Peyer's patch (tissue), 4 donors: ENCODE measurements around the gene DYNLT3. TPM values are rescaled to one million over a fixed set of nuclear protein-coding genes. Genes with fewer than 3 reads are reported as not detected.

ENCODE experiments used
- DNase-seq, 3 donors: peaks; one replicate each; pipeline ENCODE4 v3.0.0-alpha.2; 2017 to 2019
- H3K27ac ChIP-seq, 4 donors: fragments of 200-600 bp; sonication (generic); one replicate each; pipeline ENCODE4 v1.5.1; 2016 to 2019
- H3K27me3 ChIP-seq, 2 donors: fragments of 200-600 bp; sonication (generic); one replicate each; pipeline ENCODE4 v1.5.1; 2019
- H3K36me3 ChIP-seq, 3 donors: fragments of 200-600 bp; sonication (generic); one replicate each; pipeline ENCODE4 v1.5.1; 2016 to 2019
- H3K4me1 ChIP-seq, 4 donors: fragments of 200-600 bp; sonication (generic); one replicate each; pipeline ENCODE4 v1.5.1; 2016 to 2019
- H3K4me3 ChIP-seq, 4 donors: fragments of 200-600 bp; sonication (generic); 1 replicate in 3 of 4; 2 replicates in 1 of 4; pipeline ENCODE4 v1.5.1; 2016 to 2019; ENCODE audit warnings: mild to moderate bottlenecking in 1 of 4
- H3K9me3 ChIP-seq, 4 donors: fragments of 200-600 bp; sonication (generic); one replicate each; pipeline ENCODE4 v1.5.1; 2016 to 2019; ENCODE audit warnings: mild to moderate bottlenecking in 1 of 4
- CTCF ChIP-seq, 6 experiments: fragments of 450-650 bp in 4 of 6; fragments of 200-600 bp in 2 of 6; sonication (generic) in 1 of 6; IDR thresholded peaks; one replicate each; pipeline ENCODE4 v1.5.1; 2017 to 2019; ENCODE audit warnings: antibody characterized with exemption in 6 of 6, mild to moderate bottlenecking in 3 of 6, moderate library complexity in 1 of 6
- POLR2A ChIP-seq, 2 donors: fragments of 450-650 bp; IDR thresholded peaks; one replicate each; pipeline ENCODE4 v1.5.1; 2017; ENCODE audit warnings: antibody characterized with exemption in 2 of 2, mild to moderate bottlenecking in 2 of 2, moderate library complexity in 2 of 2
- total RNA-seq, 4 donors: library from RNA; depleted of rRNA; stranded (reverse); fragments of >200 nt; gene quantifications; one replicate each; pipeline ENCODE4 v1.1.0, GENCODE V29; 2016

The DYNLT3 gene
- total RNA-seq, 4 donors from 2014 or later: 8.8 to 30.3 (median 23.5) TPM

DNA sequence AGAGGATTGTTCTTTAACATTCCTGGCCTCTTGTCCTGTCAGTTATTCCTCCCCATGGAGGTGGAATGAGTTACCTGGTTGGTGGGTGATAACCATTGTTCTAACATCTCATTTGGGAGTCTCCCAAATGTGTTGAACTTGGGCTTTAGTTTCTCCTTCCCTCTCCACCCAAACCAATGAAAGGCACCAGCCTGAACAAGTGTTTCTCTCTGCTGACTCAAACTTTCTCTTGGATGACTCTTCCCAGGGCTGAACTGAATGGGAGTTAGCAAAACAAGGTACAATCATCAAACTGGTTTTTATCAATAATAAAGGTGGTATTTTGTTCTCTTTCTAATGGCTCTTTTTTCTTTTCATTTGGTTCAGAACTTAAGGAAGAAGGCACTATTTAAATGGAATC is 2.7 kb downstream of the DYNLT3 start:
- no peaks in the 10 kb centered on the region for H3K4me1 ChIP-seq
- no peak overlapping the region for H3K27ac ChIP-seq
- H3K9me3 ChIP-seq: no peaks in the 10 kb centered on the region
- TF ChIP-seq CTCF (IDR thresholded peaks at IDR 0.05): no peak
- no peak for TF ChIP-seq POLR2A (IDR thresholded peaks at IDR 0.05)
- no peaks in the 10 kb centered on the region for H3K27me3 ChIP-seq
- H3K36me3 ChIP-seq: no peaks in the 10 kb centered on the region
- no peak for DNase-seq
- H3K4me3 ChIP-seq: no peak overlapping the region

GRCh38 chrX:37840931-37841330 is 6.4 kb downstream of the DYNLT3 start:
- no peaks in the 10 kb centered on the region for H3K4me1 ChIP-seq

GRCh38 chrX:37834937-37835336 is 12.4 kb downstream of the DYNLT3 start:
- Histone ChIP-seq H3K27ac (no peak overlapping the region), H3K9me3 (no peaks in the 10 kb centered on the region), H3K27me3 (no peaks in the 10 kb centered on the region), H3K4me3 (no peak overlapping the region), H3K4me1 (no peaks in the 10 kb centered on the region), H3K36me3 (no peaks in the 10 kb centered on the region)
- no peak for TF ChIP-seq POLR2A (IDR thresholded peaks at IDR 0.05)
- TF ChIP-seq CTCF (IDR thresholded peaks at IDR 0.05): no peak
- DNase-seq: no peak

More at GRCh38 chrX:37840931-37841330, 6.4 kb downstream of the DYNLT3 start:
- H3K27me3 ChIP-seq: no peaks in the 10 kb centered on the region
- no peaks in the 10 kb centered on the region for H3K9me3 ChIP-seq
- no peak overlapping the region for H3K4me3 ChIP-seq
- no peak overlapping the region for H3K27ac ChIP-seq
- TF ChIP-seq POLR2A (IDR thresholded peaks at IDR 0.05): no peak
- no peak for TF ChIP-seq CTCF (IDR thresholded peaks at IDR 0.05)
- no peaks in the 10 kb centered on the region for H3K36me3 ChIP-seq
- no peak for DNase-seq

GRCh38 chrX:37830371-37830770 is 17.0 kb downstream of the DYNLT3 start:
- H3K27me3 ChIP-seq: no peaks in the 10 kb centered on the region
- no peaks in the 10 kb centered on the region for H3K4me1 ChIP-seq
- TF ChIP-seq POLR2A (IDR thresholded peaks at IDR 0.05): no peak
- no peak for TF ChIP-seq CTCF (IDR thresholded peaks at IDR 0.05)
- H3K36me3 ChIP-seq: no peaks in the 10 kb centered on the region
- no peak overlapping the region for H3K4me3 ChIP-seq
- no peak overlapping the region for H3K27ac ChIP-seq
- no peaks in the 10 kb centered on the region for H3K9me3 ChIP-seq
- DNase-seq: no peak

DNA sequence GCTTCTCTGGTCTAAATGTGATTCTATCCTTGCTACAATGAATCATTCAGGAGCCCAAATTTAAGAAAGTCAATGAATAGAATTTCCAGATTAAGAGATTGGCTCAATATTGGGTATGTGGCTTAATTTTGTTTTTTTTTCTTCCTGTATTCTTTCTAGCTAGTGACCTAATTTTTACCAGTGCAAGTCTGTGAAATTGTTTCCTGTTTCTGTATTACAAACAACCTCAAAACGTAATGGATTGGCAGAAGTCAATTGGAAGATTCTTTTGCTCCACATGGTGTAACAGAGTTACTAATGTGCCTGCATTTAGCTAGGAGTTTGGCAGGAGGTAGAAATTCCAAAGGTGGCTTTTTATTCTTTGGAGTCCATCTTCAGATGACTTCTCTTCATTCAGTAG is 17.6 kb downstream of the DYNLT3 start:
- Histone ChIP-seq H3K9me3 (no peaks in the 10 kb centered on the region), H3K4me1 (no peaks in the 10 kb centered on the region), H3K27me3 (no peaks in the 10 kb centered on the region), H3K36me3 (no peaks in the 10 kb centered on the region), H3K27ac (no peak overlapping the region), H3K4me3 (no peak overlapping the region)
- TF ChIP-seq POLR2A (IDR thresholded peaks at IDR 0.05) (no peak), CTCF (IDR thresholded peaks at IDR 0.05) (no peak)
- DNase-seq: no peak

DNA sequence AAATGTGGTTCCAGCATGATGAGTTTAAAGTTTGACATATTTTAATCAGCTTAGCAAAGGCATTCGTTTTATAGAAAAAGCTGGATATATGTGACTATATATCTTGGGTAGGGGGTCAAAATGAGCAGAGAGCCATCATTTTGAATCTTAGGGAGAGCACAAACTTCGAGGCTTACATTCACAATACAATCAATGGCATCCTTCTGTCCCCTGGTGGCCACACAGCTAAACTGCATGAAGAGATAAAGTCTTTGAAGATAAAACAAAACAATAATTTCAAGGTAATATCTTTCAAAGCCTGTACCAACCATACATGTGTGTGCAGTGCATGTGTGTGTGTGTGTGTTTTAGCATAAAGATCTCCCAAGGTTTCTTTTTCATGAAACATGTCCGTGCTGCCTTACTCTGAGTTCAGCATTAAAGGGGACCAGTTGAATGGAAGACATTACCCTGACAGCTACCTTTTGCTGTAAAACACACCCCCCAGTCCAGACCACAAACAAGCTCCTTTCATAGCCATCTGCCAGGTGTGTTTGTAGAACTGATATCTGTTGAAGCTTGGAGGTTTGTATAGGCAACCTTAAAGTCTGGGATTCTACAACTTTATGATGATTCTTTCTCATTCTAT is 22.0 kb downstream of the DYNLT3 start:
- no peaks in the 10 kb centered on the region for H3K36me3 ChIP-seq
- TF ChIP-seq CTCF (IDR thresholded peaks at IDR 0.05) (peak; percentile 78 to 97 (median 92)), POLR2A (IDR thresholded peaks at IDR 0.05) (no peak)
- no peaks in the 10 kb centered on the region for H3K9me3 ChIP-seq
- peak in 2 of 3 donors; percentile 65 to 80 for DNase-seq
- no peak overlapping the region for H3K27ac ChIP-seq
- H3K27me3 ChIP-seq: no peaks in the 10 kb centered on the region
- no peak overlapping the region for H3K4me3 ChIP-seq
- no peaks in the 10 kb centered on the region for H3K4me1 ChIP-seq
